B cell (primary cell): ENCODE results near the gene RDH12. TPM values are rescaled to one million over a fixed set of nuclear protein-coding genes. Genes with fewer than 3 reads are reported as not detected.

Source experiments
- ATAC-seq: fragments of 200-7000 bp; cut with Tn5 transposase; one replicate; pipeline ENCODE4 v1.10.0; 2021; ENCODE audit warnings: low read depth, mild to moderate bottlenecking, moderate number of reproducible peaks, moderate library complexity
- CTCF ChIA-PET: fragments of 350-600 bp; sonication (Branson Sonifier 250); formaldehyde crosslinking; loops from one replicate; lab custom pipeline; 2021; ENCODE audit warnings: antibody characterized with exemption, inconsistent platforms; lab: Charles Lee
- POLR2A ChIA-PET: fragments of 350-600 bp; sonication (Branson Sonifier 250); formaldehyde crosslinking; loops from one replicate; lab custom pipeline; 2021; ENCODE audit warnings: antibody characterized with exemption; lab: Charles Lee
- DNase-seq: peaks from one replicate; pipeline ENCODE4 v3.0.0; 2013
- H2AFZ ChIP-seq: 2 replicates; pipeline ENCODE4 v1.6.1; 2012; ENCODE audit warnings: mild to moderate bottlenecking, low read depth, low read length; ENCODE audit not compliant: insufficient read depth, poor library complexity, severe bottlenecking
- H3K27ac ChIP-seq, 2 donors: 1 replicate in 1 of 2; 2 replicates in 1 of 2; pipeline ENCODE4 v1.5.1; 2012 to 2013; ENCODE audit warnings: low read length in 2 of 2, mild to moderate bottlenecking in 2 of 2, moderate library complexity in 1 of 2
- H3K27me3 ChIP-seq, 4 experiments: fragments of 200-600 bp in 1 of 4; sonication (generic) in 1 of 4; replicated peaks in 1 of 4; 1 replicate in 2 of 4; 2 replicates in 2 of 4; pipeline versions ENCODE4 v1.6.1 to v1.7.0; 2013 to 2016; ENCODE audit warnings: low read length in 3 of 4, mild to moderate bottlenecking in 2 of 4, mixed read lengths in 1 of 4, moderate library complexity in 1 of 4; ENCODE audit not compliant: insufficient read depth in 4 of 4, control insufficient read depth in 3 of 4; ENCODE audit errors: control extremely low read depth in 1 of 4
- H3K36me3 ChIP-seq, 2 experiments: replicated peaks in 1 of 2; 1 replicate in 1 of 2; 2 replicates in 1 of 2; pipeline versions ENCODE4 v1.6.1 to v1.7.1; 2013; ENCODE audit warnings: low read length in 1 of 2; ENCODE audit not compliant: insufficient read depth in 2 of 2, control insufficient read depth in 1 of 2; ENCODE audit errors: control extremely low read depth in 1 of 2, extremely low read depth in 1 of 2
- H3K4me1 ChIP-seq, 2 donors: fragments of 200-600 bp in 1 of 2; sonication (generic) in 1 of 2; 1 replicate in 1 of 2; 2 replicates in 1 of 2; pipeline versions ENCODE4 v1.5.1 to v1.6.1; 2013 to 2017; ENCODE audit warnings: low read length in 2 of 2; ENCODE audit not compliant: control insufficient read depth in 2 of 2, insufficient read depth in 2 of 2
- H3K4me2 ChIP-seq: replicated peaks from 2 replicates; pipeline ENCODE3; 2012; ENCODE audit warnings: mild to moderate bottlenecking, low read depth, low read length; ENCODE audit not compliant: poor library complexity, severe bottlenecking
- H3K4me3 ChIP-seq, 5 experiments: fragments of 200-600 bp in 1 of 5; sonication (generic) in 1 of 5; 1 replicate in 3 of 5; 2 replicates in 2 of 5; pipeline versions ENCODE4 v1.5.1 to v1.7.0; 2011 to 2016; ENCODE audit warnings: low read length in 4 of 5, mild to moderate bottlenecking in 4 of 5, low read depth in 2 of 5, control low read depth in 1 of 5, moderate library complexity in 1 of 5; ENCODE audit not compliant: insufficient read depth in 1 of 5; ENCODE audit errors: control extremely low read depth in 1 of 5, extremely low read depth in 1 of 5
- H3K79me2 ChIP-seq: fragments of 200-600 bp; sonication (generic); one replicate; pipeline ENCODE4 v1.6.0; 2016; ENCODE audit warnings: low read length; ENCODE audit not compliant: control insufficient read depth, insufficient read depth
- H3K9ac ChIP-seq: fragments of 200-600 bp; sonication (generic); 2 replicates; pipeline ENCODE4 v1.6.1; 2017; ENCODE audit warnings: mild to moderate bottlenecking, low read length, moderate library complexity
- H3K9me3 ChIP-seq, 3 donors: one replicate each; pipeline versions ENCODE4 v1.6.1 to v1.7.1; 2013; ENCODE audit warnings: low read length in 2 of 3; ENCODE audit not compliant: control insufficient read depth in 2 of 3, insufficient read depth in 1 of 3; ENCODE audit errors: control extremely low read depth in 1 of 3
- H4K20me1 ChIP-seq: 2 replicates; pipeline ENCODE4 v1.6.0; 2012; ENCODE audit warnings: mild to moderate bottlenecking, low read length; ENCODE audit not compliant: insufficient read depth, control insufficient read depth, poor library complexity, severe bottlenecking
- H3K27ac Mint-ChIP-seq: one replicate; pipeline ENCODE4 v1.8.0; 2021; ENCODE audit warnings: mixed read lengths
- H3K27me3 Mint-ChIP-seq: one replicate; pipeline ENCODE4 v1.8.0; 2021; ENCODE audit warnings: mixed read lengths
- H3K4me1 Mint-ChIP-seq: one replicate; pipeline ENCODE4 v1.8.0; 2021; ENCODE audit warnings: mixed read lengths
- H3K4me3 Mint-ChIP-seq: one replicate; pipeline ENCODE4 v1.8.0; 2021; ENCODE audit warnings: mixed read lengths
- H3K9me3 Mint-ChIP-seq: one replicate; pipeline ENCODE4 v1.8.0; 2022; ENCODE audit warnings: mixed read lengths; ENCODE audit not compliant: insufficient read depth
- EZH2 ChIP-seq: IDR thresholded peaks from 2 replicates; pipeline ENCODE4 v1.6.1; 2012; ENCODE audit warnings: borderline replicate concordance, low read depth, mild to moderate bottlenecking, moderate library complexity, low read length; ENCODE audit not compliant: insufficient read depth, poor library complexity, severe bottlenecking
- WGBS: methylation state at CpG from one replicate; pipeline ENCODE4 v1.1.5; 2013; ENCODE audit warnings: missing lambda C conversion rate; ENCODE audit not compliant: insufficient coverage; 5-methylcytosine and 5-hydroxymethylcytosine counted together
- intact Hi-C: fragments of 100-400 bp; cut with micrococcal nuclease; formaldehyde crosslinking; loops from one replicate; pipeline ENCODE4 v1.10.0; 2022
- polyA plus RNA-seq: library from polyadenylated mRNA; depleted of rRNA; stranded (reverse); fragments of >200 nt; gene quantifications from 2 replicates; pipeline ENCODE4 v1.2.3, GENCODE V29; 2012
- total RNA-seq, 2 donors: library from RNA; stranded (reverse); fragments of 120-200 nt in 1 of 2; gene quantifications; 1 replicate in 1 of 2; 2 replicates in 1 of 2; pipeline versions ENCODE4 v1.2.3 to v1.2.4, GENCODE V29; 2013 to 2022
- TF ChIP-seq, protein P1 (sequence below): fragments of 200-600 bp; IDR thresholded peaks from one replicate; pipeline ENCODE4 v1.8.0; 2022; ENCODE audit warnings: antibody characterized with exemption, mild to moderate bottlenecking

Gene RDH12
- total and polyA plus RNA-seq, 2 donors (not counting 1 experiment from before 2014, with no cell fraction given), result not detected

DNA sequence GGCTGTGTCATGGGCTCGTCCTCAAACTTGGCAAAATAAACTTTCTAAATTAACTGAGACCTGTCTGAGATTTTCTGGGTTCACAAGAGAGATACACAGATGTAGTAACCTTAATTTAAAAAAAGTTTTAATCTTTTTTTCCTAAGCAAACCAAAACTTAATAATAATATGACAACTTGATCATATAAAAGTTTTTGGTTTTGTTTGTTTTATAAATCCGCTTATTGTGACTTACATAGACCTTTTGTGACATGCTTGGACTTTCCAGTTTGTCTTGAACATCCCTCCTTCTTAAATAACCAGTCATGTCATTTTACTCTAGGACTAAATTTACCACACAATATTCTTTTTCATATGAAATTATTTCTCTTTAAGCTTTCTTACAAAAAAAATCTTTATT lies 8.5 kb downstream of the RDH12 start:
- Histone ChIP-seq H3K27ac (no peak overlapping the region), H3K4me1 (no peaks in the 10 kb centered on the region), H2AFZ (no peak overlapping the region), H3K9ac (no peak overlapping the region), H3K9me3 (peaks cover 1 to 13% (median 4%) of the 10 kb centered on the region in 3 donors), H3K36me3 (no peaks in the 10 kb centered on the region), H3K4me2 (no peak overlapping the region), H3K27me3 (no peaks in the 10 kb centered on the region), H3K79me2 (no peaks in the 10 kb centered on the region), H4K20me1 (no peaks in the 10 kb centered on the region), H3K4me3 (no peak overlapping the region)
- H3K27me3 Mint-ChIP-seq, result peaks cover 7% of the 10 kb centered on the region
- no peak overlapping the region for H3K4me3 Mint-ChIP-seq
- intact Hi-C loops, result no loop called here
- H3K9me3 Mint-ChIP-seq, result peaks cover 7% of the 10 kb centered on the region
- 100% methylated on average over 1 of the region's 2 CpGs for WGBS
- POLR2A ChIA-PET, result no interaction called here
- ATAC-seq (no peak), DNase-seq (no peak)
- no peaks in the 10 kb centered on the region for H3K4me1 Mint-ChIP-seq
- no peak for TF ChIP-seq EZH2
- TF ChIP-seq, protein P1, sequence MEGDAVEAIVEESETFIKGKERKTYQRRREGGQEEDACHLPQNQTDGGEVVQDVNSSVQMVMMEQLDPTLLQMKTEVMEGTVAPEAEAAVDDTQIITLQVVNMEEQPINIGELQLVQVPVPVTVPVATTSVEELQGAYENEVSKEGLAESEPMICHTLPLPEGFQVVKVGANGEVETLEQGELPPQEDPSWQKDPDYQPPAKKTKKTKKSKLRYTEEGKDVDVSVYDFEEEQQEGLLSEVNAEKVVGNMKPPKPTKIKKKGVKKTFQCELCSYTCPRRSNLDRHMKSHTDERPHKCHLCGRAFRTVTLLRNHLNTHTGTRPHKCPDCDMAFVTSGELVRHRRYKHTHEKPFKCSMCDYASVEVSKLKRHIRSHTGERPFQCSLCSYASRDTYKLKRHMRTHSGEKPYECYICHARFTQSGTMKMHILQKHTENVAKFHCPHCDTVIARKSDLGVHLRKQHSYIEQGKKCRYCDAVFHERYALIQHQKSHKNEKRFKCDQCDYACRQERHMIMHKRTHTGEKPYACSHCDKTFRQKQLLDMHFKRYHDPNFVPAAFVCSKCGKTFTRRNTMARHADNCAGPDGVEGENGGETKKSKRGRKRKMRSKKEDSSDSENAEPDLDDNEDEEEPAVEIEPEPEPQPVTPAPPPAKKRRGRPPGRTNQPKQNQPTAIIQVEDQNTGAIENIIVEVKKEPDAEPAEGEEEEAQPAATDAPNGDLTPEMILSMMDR, result no peak
- H3K27ac Mint-ChIP-seq, result no peak overlapping the region
- CTCF ChIA-PET, result interaction anchor here (1.1 to 1.6 kb wide), 3 partner anchors 124 to 283 kb away, joined by 3 to 5 read pairs (median 5); no protein-coding TSS in a partner anchor

DNA sequence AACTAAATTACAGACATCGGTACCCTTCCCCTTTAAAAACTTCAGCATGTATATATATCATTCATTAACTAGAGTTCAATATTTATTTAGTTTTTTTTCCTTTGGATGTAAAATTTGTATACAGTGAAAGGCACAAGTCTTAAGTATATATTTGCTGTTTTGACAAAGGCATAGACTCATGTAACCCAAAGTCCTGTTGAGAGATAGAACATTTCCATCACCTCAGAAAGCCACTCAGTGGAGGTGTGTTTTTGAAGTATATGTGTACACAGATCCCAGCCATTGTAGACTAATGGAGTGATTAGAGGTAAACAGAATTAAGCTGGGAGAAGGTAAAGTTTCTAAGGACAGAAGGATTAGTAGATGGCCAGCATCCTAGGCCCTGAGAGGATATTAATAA lies 15.4 kb downstream of the RDH12 start:
- Histone ChIP-seq H3K9me3 (no peaks in the 10 kb centered on the region), H3K27ac (no peak overlapping the region), H3K27me3 (peaks cover 0 to 6% (median 1%) of the 10 kb centered on the region in 4 experiments), H2AFZ (no peak overlapping the region), H3K4me1 (no peaks in the 10 kb centered on the region), H3K4me3 (no peak overlapping the region), H3K9ac (no peak overlapping the region), H3K36me3 (no peaks in the 10 kb centered on the region), H3K79me2 (no peaks in the 10 kb centered on the region), H4K20me1 (no peaks in the 10 kb centered on the region), H3K4me2 (no peak overlapping the region)
- WGBS, result no CpG with 5 or more reads among the region's 1 CpG
- TF ChIP-seq EZH2, result no peak
- TF ChIP-seq, protein P1, result no peak
- intact Hi-C loops, result no loop called here
- no peaks in the 10 kb centered on the region for H3K4me1 Mint-ChIP-seq
- no peak overlapping the region for H3K4me3 Mint-ChIP-seq
- no peak overlapping the region for H3K27ac Mint-ChIP-seq
- H3K9me3 Mint-ChIP-seq, result no peaks in the 10 kb centered on the region
- peaks cover 14% of the 10 kb centered on the region for H3K27me3 Mint-ChIP-seq
- no peak for DNase-seq
- POLR2A ChIA-PET, result no interaction called here
- CTCF ChIA-PET, result no interaction called here
- no peak for ATAC-seq
